ENCODE results near the gene NFIX. TPM values are rescaled to one million over a fixed set of nuclear protein-coding genes. Genes with fewer than 3 reads are reported as not detected.

NFIX gene
- total and polyA plus RNA-seq, 9 donors: 30.3 to 256 (median 217) TPM

DNA sequence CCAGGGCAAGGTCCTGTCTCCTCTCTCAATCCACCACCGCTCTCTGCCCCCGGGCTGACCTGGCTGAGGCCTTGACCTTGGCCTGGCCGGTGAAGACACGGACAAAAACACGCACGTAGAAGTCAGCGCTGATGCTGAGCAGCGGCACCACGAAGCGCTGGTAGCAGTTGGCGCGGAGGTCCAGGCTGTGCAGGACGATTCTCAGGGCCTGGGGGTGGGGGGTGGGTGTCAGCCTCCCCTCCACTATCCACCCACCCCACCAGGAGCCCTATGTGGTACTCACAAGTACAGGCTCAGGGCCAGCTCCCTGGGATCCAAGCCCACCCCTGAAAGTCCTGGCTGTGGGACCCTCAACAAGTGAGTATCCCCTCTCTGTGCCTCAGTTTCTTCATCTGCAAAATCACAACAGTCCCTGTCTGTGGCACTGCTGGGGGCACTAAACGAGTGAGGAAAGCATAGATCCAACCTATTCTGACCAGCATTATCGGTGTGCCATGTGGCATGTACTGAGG lies 114.9 kb downstream of the NFIX start:
- DNase-seq: no peak
- WGBS, 3 donors: 53 to 74% (median 66%) methylated on average over 15 of the region's 15 CpGs
- Histone ChIP-seq H3K36me3 (no peaks in the 10 kb centered on the region), H3K27ac (no peak overlapping the region), H3K9me3 (no peaks in the 10 kb centered on the region), H3K4me3 (no peak overlapping the region), H3K4me1 (ENCODE audit: insufficient read depth) (no peaks in the 10 kb centered on the region), H3K27me3 (no peaks in the 10 kb centered on the region)
- no peak for TF ChIP-seq POLR2A (IDR thresholded peaks at IDR 0.05)
- TF ChIP-seq EP300 (IDR thresholded peaks at IDR 0.05): no peak
- no peak for TF ChIP-seq CTCF (IDR thresholded peaks at IDR 0.05)
- intact Hi-C loops (cut with DNase I): no loop called here

DNA sequence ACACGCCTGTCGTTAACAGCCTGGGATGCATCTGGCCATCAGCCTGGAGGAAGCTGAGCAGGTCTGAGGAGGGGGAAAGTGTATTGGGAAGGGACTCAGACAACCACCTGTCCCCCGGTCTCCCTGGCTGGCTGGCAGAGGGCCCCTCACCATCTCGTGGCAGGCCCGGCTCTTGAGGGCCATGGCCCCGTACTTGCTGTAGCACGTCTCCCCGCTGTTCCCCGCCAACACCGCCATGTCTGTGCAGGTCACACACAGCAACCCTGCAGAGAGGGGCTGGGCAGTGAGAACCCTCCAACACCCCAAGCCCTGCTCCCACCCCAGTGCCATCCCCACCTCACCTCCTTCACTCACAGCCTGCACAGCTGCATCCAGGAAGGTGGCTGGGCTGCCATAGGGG lies 117.3 kb downstream of the NFIX start:
- Histone ChIP-seq H3K27me3 (no peaks in the 10 kb centered on the region), H3K9me3 (no peaks in the 10 kb centered on the region), H3K4me3 (no peak overlapping the region), H3K4me1 (ENCODE audit: insufficient read depth) (peaks cover 4% of the 10 kb centered on the region), H3K36me3 (no peaks in the 10 kb centered on the region), H3K27ac (no peak overlapping the region)
- no peak for TF ChIP-seq CTCF (IDR thresholded peaks at IDR 0.05)
- no peak for TF ChIP-seq EP300 (IDR thresholded peaks at IDR 0.05)
- intact Hi-C loops (cut with DNase I): no loop called here
- DNase-seq: no peak
- WGBS, 3 donors: 91 to 95% (median 94%) methylated on average over 10 of the region's 10 CpGs

DNA sequence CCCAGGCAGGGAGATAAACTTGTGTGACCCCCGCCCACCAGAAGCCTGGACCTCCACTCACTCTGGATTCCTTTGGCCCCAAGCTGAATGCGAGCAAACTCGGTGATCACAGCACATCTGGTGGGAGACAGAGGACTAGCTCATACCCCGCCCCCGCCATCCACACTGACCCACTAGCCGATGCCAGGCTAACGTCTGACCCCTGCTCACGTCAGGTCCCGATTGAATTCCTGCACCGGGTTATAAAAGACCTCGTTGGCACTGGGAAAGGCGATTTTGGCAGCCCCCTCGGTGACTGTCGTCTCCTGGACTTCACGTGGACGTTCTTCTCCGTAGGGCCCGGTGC lies 120.6 kb downstream of the NFIX start:
- intact Hi-C loops (cut with DNase I): no loop called here
- no peaks in the 10 kb centered on the region for H3K27me3 ChIP-seq
- no peaks in the 10 kb centered on the region for H3K9me3 ChIP-seq
- H3K27ac ChIP-seq: peak overlapping the region in 1 of 2 donors; percentile 43
- H3K4me3 ChIP-seq: peak overlapping the region; percentile 96
- WGBS, 3 donors: 1 to 2% (median 1%) methylated on average over 18 of the region's 18 CpGs
- no peaks in the 10 kb centered on the region for H3K36me3 ChIP-seq
- DNase-seq: no peak
- TF ChIP-seq POLR2A (IDR thresholded peaks at IDR 0.05) (no peak), CTCF (IDR thresholded peaks at IDR 0.05) (no peak), EP300 (IDR thresholded peaks at IDR 0.05) (no peak)
- H3K4me1 ChIP-seq (ENCODE audit: insufficient read depth): peaks cover 13% of the 10 kb centered on the region

DNA sequence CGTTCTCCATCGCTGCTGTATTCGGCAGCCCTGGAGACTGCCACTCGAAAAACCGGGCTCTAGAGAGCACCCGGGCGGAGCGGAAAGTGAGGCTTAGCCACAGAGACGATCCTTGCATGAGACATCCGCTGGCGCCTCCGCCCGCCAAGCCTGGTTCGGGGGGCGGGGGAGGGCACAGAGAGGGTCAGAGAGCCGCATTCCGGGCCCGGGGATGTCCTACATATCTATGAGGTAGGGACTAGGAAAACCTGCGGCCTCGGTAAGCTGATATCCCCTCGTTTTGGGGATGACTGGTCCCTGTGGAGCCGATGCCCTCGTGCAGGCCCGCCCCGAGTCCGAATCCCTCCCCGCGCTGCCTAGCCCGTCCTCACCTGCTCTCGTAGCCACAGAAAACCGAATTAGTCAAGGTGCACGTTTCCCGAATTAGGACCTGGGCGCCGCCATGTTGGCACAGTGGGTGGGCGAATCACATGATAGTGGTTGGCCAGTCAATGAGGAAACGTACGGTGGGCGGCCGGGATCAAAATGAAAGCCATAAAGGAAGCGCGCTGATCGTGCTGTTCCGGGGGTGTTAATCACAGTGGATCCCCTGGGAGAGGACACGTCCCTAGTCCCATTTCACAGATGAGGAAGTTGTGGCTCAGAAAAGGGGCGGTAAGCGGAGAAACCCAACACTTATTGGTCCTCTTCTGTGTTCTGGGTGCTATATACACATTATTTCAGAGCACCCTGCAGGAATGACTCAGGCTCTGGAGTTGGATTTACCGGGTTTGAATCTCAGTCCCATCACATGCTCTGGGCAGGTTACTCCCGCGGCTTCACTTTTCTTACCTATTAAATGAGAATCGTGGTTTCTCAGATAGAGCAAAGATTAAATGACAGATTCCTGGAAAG lies 121.3 kb downstream of the NFIX start, which contains the start of gene TRMT1:
Gene TRMT1 (minus strand): TSS at position 459 of the 894 bp plus-strand sequence. CDS start 341 bp downstream, at position 118.
- Histone ChIP-seq H3K27ac (peak within 1 kb of the TSS; percentile 36 to 43), H3K9me3 (no peaks in the 10 kb centered on the region), H3K36me3 (no peaks in the 10 kb centered on the region), H3K27me3 (no peaks in the 10 kb centered on the region), H3K4me3 (peak within 1 kb of the TSS; percentile 96), H3K4me1 (ENCODE audit: insufficient read depth) (peaks cover 13% of the 10 kb centered on the region)
- DNase-seq: peak; percentile 88 to 93 (median 91)
- TF ChIP-seq POLR2A (IDR thresholded peaks at IDR 0.05): peak; percentile 31
- peak in 1 of 3 donors; percentile 21 for TF ChIP-seq CTCF (IDR thresholded peaks at IDR 0.05)
- TF ChIP-seq EP300 (IDR thresholded peaks at IDR 0.05): no peak
- 0 to 1% (median 0%) methylated on average over 51 of the region's 51 CpGs for WGBS, 3 donors
- intact Hi-C loops (cut with DNase I): no loop called here

Data from ovary (tissue), 9 donors.